Astrocyte (in vitro differentiated cells and primary cell): Measurements from ENCODE around the gene TMEM63A. TPM values are rescaled to one million over a fixed set of nuclear protein-coding genes. Genes with fewer than 3 reads are reported as not detected.

ENCODE experiments used
- DNase-seq: peaks from one replicate; pipeline ENCODE4 v3.0.0-alpha.2; 2010; ENCODE audit warnings: low read depth
- FAIRE-seq: peaks from 2 replicates; lab custom pipeline; 2011; peaks lifted over from hg19 to GRCh38; lab: Jason Lieb, UNC
- H2AFZ ChIP-seq: 2 replicates; pipeline ENCODE4 v1.6.0; 2012; ENCODE audit warnings: low read depth, low read length, inconsistent platforms
- H3K27ac ChIP-seq: 2 replicates; pipeline ENCODE4 v1.5.1; 2011; ENCODE audit warnings: low read depth, low read length, inconsistent platforms
- H3K27me3 ChIP-seq: 2 replicates; pipeline ENCODE4 v1.6.0; 2011; ENCODE audit warnings: low read length, inconsistent platforms; ENCODE audit not compliant: insufficient read depth
- H3K36me3 ChIP-seq: 2 replicates; pipeline ENCODE4 v1.5.1; 2011; ENCODE audit warnings: low read length, inconsistent platforms; ENCODE audit not compliant: insufficient read depth
- H3K4me1 ChIP-seq: 2 replicates; pipeline ENCODE4 v1.5.1; 2011; ENCODE audit warnings: low read length, inconsistent platforms; ENCODE audit not compliant: insufficient read depth
- H3K4me2 ChIP-seq: 2 replicates; pipeline ENCODE4 v1.6.0; 2012; ENCODE audit warnings: low read length, inconsistent platforms
- H3K4me3 ChIP-seq: 2 replicates; pipeline ENCODE4 v1.5.1; 2011; ENCODE audit warnings: low read depth, mild to moderate bottlenecking, low read length, inconsistent platforms; ENCODE audit not compliant: insufficient read depth
- H3K79me2 ChIP-seq: 2 replicates; pipeline ENCODE4 v1.6.0; 2012; ENCODE audit warnings: mild to moderate bottlenecking, low read length, inconsistent platforms; ENCODE audit not compliant: insufficient read depth
- H3K9ac ChIP-seq: 2 replicates; pipeline ENCODE4 v1.6.0; 2012; ENCODE audit warnings: mild to moderate bottlenecking, low read length, inconsistent platforms
- H3K9me3 ChIP-seq: 2 replicates; pipeline ENCODE4 v1.5.1; 2012; ENCODE audit warnings: low read depth, mild to moderate bottlenecking, low read length, inconsistent platforms; ENCODE audit not compliant: insufficient read depth
- H4K20me1 ChIP-seq: 2 replicates; pipeline ENCODE4 v1.6.0; 2012; ENCODE audit warnings: low read length, inconsistent platforms; ENCODE audit not compliant: insufficient read depth
- H3K27ac Mint-ChIP-seq: one replicate; pipeline ENCODE4 v1.8.0; 2021; ENCODE audit warnings: mild to moderate bottlenecking, mixed read lengths; ENCODE audit not compliant: unreplicated experiment
- H3K27me3 Mint-ChIP-seq: one replicate; pipeline ENCODE4 v1.8.0; 2021; ENCODE audit warnings: low read depth, mixed read lengths; ENCODE audit not compliant: unreplicated experiment
- H3K36me3 Mint-ChIP-seq: one replicate; pipeline ENCODE4 v1.8.0; 2021; ENCODE audit warnings: low read depth, mixed read lengths; ENCODE audit not compliant: unreplicated experiment
- H3K4me1 Mint-ChIP-seq: one replicate; pipeline ENCODE4 v1.8.0; 2021; ENCODE audit warnings: low read depth, mixed read lengths; ENCODE audit not compliant: unreplicated experiment
- H3K4me3 Mint-ChIP-seq: one replicate; pipeline ENCODE4 v1.8.0; 2021; ENCODE audit warnings: mild to moderate bottlenecking, moderate library complexity, mixed read lengths; ENCODE audit not compliant: unreplicated experiment
- H3K9me3 Mint-ChIP-seq: one replicate; pipeline ENCODE4 v1.8.0; 2021; ENCODE audit warnings: mild to moderate bottlenecking, mixed read lengths; ENCODE audit not compliant: unreplicated experiment
- CTCF ChIP-seq: IDR thresholded peaks from 2 replicates; pipeline ENCODE4 v1.5.1; 2011; ENCODE audit warnings: low read depth, mild to moderate bottlenecking, inconsistent platforms, low read length, moderate library complexity; ENCODE audit not compliant: insufficient read depth
- EZH2 ChIP-seq: IDR thresholded peaks from 2 replicates; pipeline ENCODE4 v1.6.1; 2012; ENCODE audit warnings: mild to moderate bottlenecking, low read length, inconsistent platforms; ENCODE audit not compliant: insufficient read depth
- total RNA-seq: library from RNA; stranded (reverse); gene quantifications from 2 replicates; pipeline ENCODE4 v1.2.1, GENCODE V29; 2021

The TMEM63A gene
- total RNA-seq, 1 donor from 2014 or later, result 28.7 TPM

GRCh38 chr1:225918280-225918679 is 36.1 kb upstream of the TMEM63A start:
- FAIRE-seq (no peak), DNase-seq (no peak)
- no peaks in the 10 kb centered on the region for H3K27me3 ChIP-seq
- no peak for TF ChIP-seq CTCF
- TF ChIP-seq EZH2, result no peak
- H3K27ac ChIP-seq, result no peak overlapping the region
- no peaks in the 10 kb centered on the region for H3K9me3 ChIP-seq
- no peak overlapping the region for H2AFZ ChIP-seq
- H3K4me1 Mint-ChIP-seq, result peaks cover 6% of the 10 kb centered on the region
- no peak overlapping the region for H3K4me3 ChIP-seq
- H3K4me3 Mint-ChIP-seq, result no peak overlapping the region
- no peak overlapping the region for H3K27ac Mint-ChIP-seq
- H3K27me3 Mint-ChIP-seq, result no peaks in the 10 kb centered on the region
- H3K9ac ChIP-seq, result no peak overlapping the region
- peaks cover 9% of the 10 kb centered on the region for H3K36me3 ChIP-seq
- peaks cover 8% of the 10 kb centered on the region for H4K20me1 ChIP-seq
- no peaks in the 10 kb centered on the region for H3K9me3 Mint-ChIP-seq
- H3K4me1 ChIP-seq, result peaks cover 15% of the 10 kb centered on the region
- no peak overlapping the region for H3K4me2 ChIP-seq
- peaks cover 23% of the 10 kb centered on the region for H3K36me3 Mint-ChIP-seq
- peaks cover 24% of the 10 kb centered on the region for H3K79me2 ChIP-seq

DNA sequence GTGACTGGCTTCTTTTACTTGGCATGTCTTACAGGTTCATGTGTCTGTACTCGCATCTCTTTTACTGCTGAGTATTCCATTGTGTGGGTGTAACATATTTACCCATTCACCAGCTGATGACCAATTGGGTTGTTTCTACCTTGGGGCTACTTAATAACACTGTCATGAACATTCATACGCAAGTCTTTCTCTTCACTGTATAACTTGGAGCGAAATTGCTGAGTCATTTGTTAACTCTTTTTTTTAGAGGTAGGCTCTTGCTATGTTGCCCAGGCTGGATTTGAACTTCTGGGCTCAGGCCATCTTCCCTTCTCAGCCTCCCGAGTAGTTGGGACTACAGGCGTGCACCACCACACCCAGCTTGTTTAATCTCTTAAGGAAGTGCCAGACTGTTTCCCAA is 35.4 kb upstream of the TMEM63A start:
- Histone ChIP-seq H3K9me3 (no peaks in the 10 kb centered on the region), H3K4me3 (no peak overlapping the region), H3K4me2 (no peak overlapping the region), H3K79me2 (peaks cover 16% of the 10 kb centered on the region), H3K36me3 (peaks cover 9% of the 10 kb centered on the region), H2AFZ (no peak overlapping the region), H3K27ac (no peak overlapping the region), H4K20me1 (peaks cover 8% of the 10 kb centered on the region), H3K27me3 (no peaks in the 10 kb centered on the region), H3K4me1 (peaks cover 8% of the 10 kb centered on the region), H3K9ac (no peak overlapping the region)
- Mint-ChIP-seq H3K27ac (no peak overlapping the region), H3K4me1 (peaks cover 3% of the 10 kb centered on the region), H3K4me3 (no peak overlapping the region), H3K36me3 (peaks cover 23% of the 10 kb centered on the region), H3K27me3 (no peaks in the 10 kb centered on the region), H3K9me3 (no peaks in the 10 kb centered on the region)
- no peak for FAIRE-seq
- peak; percentile 31 for DNase-seq
- TF ChIP-seq EZH2 (no peak), CTCF (no peak)

DNA sequence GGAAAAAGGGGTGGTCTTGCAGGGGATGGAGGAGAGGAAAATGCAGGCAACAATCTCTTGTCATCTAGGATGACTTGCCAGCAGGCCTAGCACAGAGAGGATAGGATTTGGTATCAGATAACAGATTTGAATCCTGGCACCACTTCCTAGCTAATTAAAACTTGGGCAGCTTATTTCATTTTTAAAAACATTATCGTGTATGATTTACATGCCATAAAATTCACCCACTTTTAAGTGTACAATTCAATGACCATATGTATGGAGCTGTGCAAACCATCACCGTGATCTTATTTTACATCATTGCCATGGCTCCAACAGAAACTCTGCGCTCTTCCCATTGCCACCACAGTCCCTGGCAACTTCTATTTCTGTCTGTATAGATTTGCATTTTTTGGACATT is 34.9 kb upstream of the TMEM63A start:
- TF ChIP-seq CTCF, result no peak
- TF ChIP-seq EZH2, result no peak
- H3K79me2 ChIP-seq, result peaks cover 12% of the 10 kb centered on the region
- H4K20me1 ChIP-seq, result peaks cover 8% of the 10 kb centered on the region
- FAIRE-seq, result peak; percentile 50
- Mint-ChIP-seq H3K9me3 (no peaks in the 10 kb centered on the region), H3K4me1 (peaks cover 3% of the 10 kb centered on the region), H3K27ac (no peak overlapping the region), H3K27me3 (no peaks in the 10 kb centered on the region), H3K4me3 (no peak overlapping the region), H3K36me3 (peaks cover 23% of the 10 kb centered on the region)
- no peak overlapping the region for H3K9ac ChIP-seq
- DNase-seq, result no peak
- H3K27me3 ChIP-seq, result no peaks in the 10 kb centered on the region
- H3K4me3 ChIP-seq, result no peak overlapping the region
- H3K4me2 ChIP-seq, result no peak overlapping the region
- no peaks in the 10 kb centered on the region for H3K9me3 ChIP-seq
- peaks cover 9% of the 10 kb centered on the region for H3K36me3 ChIP-seq
- H3K27ac ChIP-seq, result no peak overlapping the region
- peaks cover 7% of the 10 kb centered on the region for H3K4me1 ChIP-seq
- H2AFZ ChIP-seq, result no peak overlapping the region
